ENCODE measurements around the gene LIN54. TPM values are rescaled to one million over a fixed set of nuclear protein-coding genes. Genes with fewer than 3 reads are reported as not detected.
"Not testable (repeated sequence)": the region's sequence is repeated elsewhere in the genome, so short reads cannot be mapped to it uniquely, and the experiment has no call there.

Gene LIN54
- total and polyA plus RNA-seq, 12 donors = 1.5 to 9.4 (median 8.6) TPM

- no peaks in the 10 kb centered on the region for H3K4me1 ChIP-seq
- no peak for DNase-seq
- TF ChIP-seq CTCF (IDR thresholded peaks at IDR 0.05) = no peak
- intact Hi-C loops (cut with DNase I) = no loop called here
- H3K27ac ChIP-seq = no peak overlapping the region
- no peaks in the 10 kb centered on the region for H3K9me3 ChIP-seq
- ATAC-seq = no peak
- peaks cover 0 to 45% (median 9%) of the 10 kb centered on the region in 9 donors for H3K36me3 ChIP-seq
- H3K4me3 ChIP-seq = no peak overlapping the region
- no peaks in the 10 kb centered on the region for H3K27me3 ChIP-seq
Observed at GRCh38 chr4:82921795-82922194, 88.8 kb downstream of the LIN54 start.

GRCh38 chr4:82919386-82919785 lies 91.2 kb downstream of the LIN54 start:
- Histone ChIP-seq H3K4me3 (no peak overlapping the region), H3K36me3 (peaks cover 0 to 40% (median 9%) of the 10 kb centered on the region in 9 donors), H3K27ac (no peak overlapping the region), H3K4me1 (no peaks in the 10 kb centered on the region), H3K9me3 (no peaks in the 10 kb centered on the region), H3K27me3 (no peaks in the 10 kb centered on the region)
- WGBS, 2 donors = 76 to 86% methylated on average over 2 of the region's 2 CpGs
- no peak for TF ChIP-seq CTCF (IDR thresholded peaks at IDR 0.05)
- ATAC-seq (no peak), DNase-seq (no peak)
- intact Hi-C loops (cut with DNase I) = no loop called here

GRCh38 chr4:82918091-82918490 lies 92.5 kb downstream of the LIN54 start:
- peaks cover 0 to 45% (median 9%) of the 10 kb centered on the region in 9 donors for H3K36me3 ChIP-seq
- no peak for TF ChIP-seq CTCF (IDR thresholded peaks at IDR 0.05)
- intact Hi-C loops (cut with DNase I) = no loop called here
- no peak overlapping the region for H3K27ac ChIP-seq
- no peaks in the 10 kb centered on the region for H3K4me1 ChIP-seq
- WGBS, 2 donors = 91 to 93% methylated on average over 7 of the region's 7 CpGs
- no peaks in the 10 kb centered on the region for H3K27me3 ChIP-seq
- H3K9me3 ChIP-seq = no peaks in the 10 kb centered on the region
- no peak for ATAC-seq
- H3K4me3 ChIP-seq = no peak overlapping the region
- DNase-seq = no peak

- H3K27me3 ChIP-seq; DNase-seq; H3K9me3 ChIP-seq; ATAC-seq; H3K4me3 ChIP-seq; H3K4me1 ChIP-seq; intact Hi-C loops (cut with DNase I); H3K27ac ChIP-seq: not testable (repeated sequence)
- 100% methylated on average over 2 of the region's 2 CpGs for WGBS, 2 donors
- H3K36me3 ChIP-seq = peaks cover 0 to 82% (median 12%) of the 10 kb centered on the region in 9 donors
Observed at GRCh38 chr4:82913968-82914367, 96.7 kb downstream of the LIN54 start.

GRCh38 chr4:82913305-82913704 lies 97.3 kb downstream of the LIN54 start:
- H3K27me3 ChIP-seq = no peaks in the 10 kb centered on the region
- WGBS, 2 donors = 48 to 49% methylated on average over 2 of the region's 2 CpGs
- no peak overlapping the region for H3K4me3 ChIP-seq
- DNase-seq (no peak), ATAC-seq (no peak)
- H3K9me3 ChIP-seq = no peaks in the 10 kb centered on the region
- no peak for TF ChIP-seq CTCF (IDR thresholded peaks at IDR 0.05)
- H3K4me1 ChIP-seq = no peaks in the 10 kb centered on the region
- no peak overlapping the region for H3K27ac ChIP-seq
- peaks cover 0 to 84% (median 12%) of the 10 kb centered on the region in 9 donors for H3K36me3 ChIP-seq
- intact Hi-C loops (cut with DNase I) = no loop called here

Data from heart right ventricle (tissue), 16 donors.